Effector memory CD4-positive, alpha-beta T cell (primary cell): Measurements from ENCODE around the gene ABCB7.
"Not testable (repeated sequence)": the region's sequence is repeated elsewhere in the genome, so short reads cannot be mapped to it uniquely, and the experiment has no call there.

ENCODE experiments used
- DNase-seq, 3 donors: peaks; one replicate each; pipeline ENCODE4 v3.0.0-alpha.2; 2020
- H3K27ac ChIP-seq: 2 replicates; pipeline ENCODE4 v1.7.0; 2013; ENCODE audit warnings: mild to moderate bottlenecking, low read length, moderate library complexity; ENCODE audit not compliant: insufficient read depth, poor library complexity, severe bottlenecking
- H3K27me3 ChIP-seq: replicated peaks from 2 replicates; pipeline ENCODE4 v1.7.0; 2013; ENCODE audit warnings: mild to moderate bottlenecking, low read length; ENCODE audit not compliant: insufficient read depth, control insufficient read depth, poor library complexity, severe bottlenecking
- H3K36me3 ChIP-seq: 2 replicates; pipeline ENCODE4 v1.7.0; 2013; ENCODE audit warnings: mild to moderate bottlenecking, low read length, moderate library complexity; ENCODE audit not compliant: control insufficient read depth, insufficient read depth
- H3K4me1 ChIP-seq: 2 replicates; pipeline ENCODE4 v1.7.0; 2013; ENCODE audit warnings: low read length, mild to moderate bottlenecking; ENCODE audit not compliant: control insufficient read depth, insufficient read depth, poor library complexity, severe bottlenecking
- H3K4me3 ChIP-seq: 2 replicates; pipeline ENCODE4 v1.7.0; 2013; ENCODE audit warnings: low read length, low read depth, mild to moderate bottlenecking; ENCODE audit not compliant: insufficient read depth, poor library complexity, severe bottlenecking
- H3K9me3 ChIP-seq: 2 replicates; pipeline ENCODE4 v1.7.0; 2013; ENCODE audit warnings: mild to moderate bottlenecking, low read length, moderate library complexity; ENCODE audit not compliant: control insufficient read depth

Gene ABCB7

GRCh38 chrX:75044142-75044541 lies 111.9 kb downstream of the ABCB7 start:
- H3K27me3 ChIP-seq, H3K9me3 ChIP-seq, H3K27ac ChIP-seq, H3K36me3 ChIP-seq, H3K4me1 ChIP-seq, DNase-seq, H3K4me3 ChIP-seq: not testable (repeated sequence)

GRCh38 chrX:75038925-75039324 lies 117.2 kb downstream of the ABCB7 start:
- Histone ChIP-seq H3K4me3 (no peak overlapping the region), H3K27me3 (no peaks in the 10 kb centered on the region), H3K27ac (no peak overlapping the region), H3K9me3 (no peaks in the 10 kb centered on the region), H3K36me3 (no peaks in the 10 kb centered on the region), H3K4me1 (no peaks in the 10 kb centered on the region)
- DNase-seq, result no peak
